Ovary (tissue), 10 donors: Measurements from ENCODE around the gene ADAM30. TPM values are rescaled to one million over a fixed set of nuclear protein-coding genes. Genes with fewer than 3 reads are reported as not detected.

Experiments
- DNase-seq, 5 donors: peaks; one replicate each; pipeline ENCODE4 v3.0.0-alpha.2; 2019 to 2020
- H3K27ac ChIP-seq, 2 donors: fragments of 200-600 bp; one replicate each; pipeline versions ENCODE4 v1.5.1 to v1.8.0; 2019 to 2022
- H3K27me3 ChIP-seq: fragments of 200-600 bp; one replicate; pipeline ENCODE4 v1.8.0; 2022
- H3K36me3 ChIP-seq: fragments of 200-600 bp; sonication (generic); one replicate; pipeline ENCODE4 v1.5.1; 2019
- H3K4me1 ChIP-seq: one replicate; pipeline ENCODE4 v1.8.1; 2013; ENCODE audit warnings: mild to moderate bottlenecking, moderate library complexity; ENCODE audit not compliant: insufficient read depth
- H3K4me3 ChIP-seq: fragments of 200-600 bp; sonication (generic); one replicate; pipeline ENCODE4 v1.5.1; 2017
- H3K9me3 ChIP-seq, 2 donors: fragments of 200-600 bp in 1 of 2; sonication (generic) in 1 of 2; one replicate each; pipeline versions ENCODE4 v1.5.1 to v1.8.1; 2013 to 2019; ENCODE audit warnings: mild to moderate bottlenecking in 1 of 2, moderate library complexity in 1 of 2
- CTCF ChIP-seq, 3 donors: fragments of 450-650 bp in 2 of 3; fragments of 200-600 bp in 1 of 3; IDR thresholded peaks; one replicate each; pipeline versions ENCODE4 v1.5.1 to v1.8.0; 2016 to 2022; ENCODE audit warnings: antibody characterized with exemption in 3 of 3, mild to moderate bottlenecking in 1 of 3
- EP300 ChIP-seq: sonication (generic); formaldehyde crosslinking; IDR thresholded peaks from one replicate; pipeline ENCODE4 v1.6.1; 2017; ENCODE audit warnings: antibody characterized with exemption
- POLR2A ChIP-seq: fragments of 450-650 bp; IDR thresholded peaks from one replicate; pipeline ENCODE4 v1.6.1; 2017; ENCODE audit warnings: antibody characterized with exemption, mild to moderate bottlenecking, moderate library complexity
- WGBS, 3 donors: extraction: QIAGEN DNeasy Blood & Tissue Kit in 1 of 3; methylation state at CpG; one replicate each; pipeline versions ENCODE4 v1.1.5 to v1.1.7; 2013 to 2017; 5-methylcytosine and 5-hydroxymethylcytosine counted together
- intact Hi-C, 4 donors: fragments of 100-400 bp; cut with DNase I; formaldehyde crosslinking; loops; one replicate each; pipeline versions ENCODE4 v1.11.0 to v1.15.1; 2022 to 2023
- long read RNA-seq, 3 donors: library from polyadenylated mRNA in 2 of 3; unstranded in 2 of 3; transcript quantifications; one replicate each; pipeline ENCODE4 v2.0.0 and lab custom pipeline, GENCODE V29; 2021 to 2026
- polyA plus RNA-seq, 2 donors: library from polyadenylated mRNA; stranded (reverse); fragments of 200-250 nt in 1 of 2; fragments of 350-450 nt in 1 of 2; fragmentation: Illumina TruSeq in 1 of 2; extraction: RNeasy Lipid Tissue Mini Kit (QIAGEN cat#74804) in 1 of 2; gene quantifications; one replicate each; pipeline ENCODE4 v1.2.3, GENCODE V29; 2013 to 2014
- total RNA-seq, 7 donors: library from RNA; depleted of rRNA in 2 of 7; stranded (reverse); fragments of >200 nt in 2 of 7; fragmentation: NEBNext Ultra II Directional in 3 of 7; extraction: Animal tissue kit (Norgen Biotek cat#: 25700) in 3 of 7; gene quantifications; one replicate each; pipeline versions ENCODE4 v1.1.0 to v1.2.4, GENCODE V29; 2016 to 2023
- donor health status: DM: no; HTN: no; CAD: no; lungs with moderate emphysema.
- donor health status: DM: no; HTN: no; CAD: no.
- donor health status: Bipolar disorder and iron deficiency.
- donor health status: DM: yes; HTN: yes; CAD: no.
- donor health status: DM: no; HTN: no; CAD: no.
- donor health status: DM: yes; HTN: yes; CAD: no.

ADAM30 gene
- total RNA-seq (not detected), polyA plus RNA-seq (not detected)
- long read RNA-seq, donor 1 = 0 reads
- long read RNA-seq, donor 2 = 0 reads
- long read RNA-seq, donor 3 = 0 reads

DNA sequence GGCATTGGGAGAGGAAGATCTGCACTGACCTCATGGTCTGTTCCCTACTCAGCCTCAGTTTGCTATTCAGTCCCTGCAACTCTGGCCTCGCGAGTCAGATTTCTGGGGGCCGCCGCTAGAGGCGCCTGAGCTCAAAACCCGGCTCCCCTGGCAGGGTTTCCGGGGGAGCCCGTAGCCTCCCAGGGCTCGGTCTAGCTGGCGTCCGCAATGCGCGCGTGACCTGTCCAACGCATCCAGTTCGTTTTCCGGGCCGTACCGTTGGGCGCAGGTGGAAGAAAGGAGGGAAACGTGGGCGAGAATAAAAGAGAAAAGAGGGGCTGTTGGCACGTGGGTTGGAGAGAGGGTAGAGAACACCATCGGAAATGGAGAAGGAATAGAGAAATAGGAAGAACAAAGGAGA is at the start of gene ADAM30:
TSS of gene ADAM30 (minus strand) at position 213 of the 400 bp plus-strand sequence. CDS start at position 34, 179 bp downstream.
- H3K4me3 ChIP-seq = no peak within 1 kb of the TSS
- H3K4me1 ChIP-seq = no peaks in the 10 kb centered on the region
- no peaks in the 10 kb centered on the region for H3K36me3 ChIP-seq
- intact Hi-C loops = no loop called here
- TF ChIP-seq CTCF (IDR thresholded peaks at IDR 0.05) (no peak), EP300 (no peak), POLR2A (no peak)
- no peaks in the 10 kb centered on the region for H3K9me3 ChIP-seq
- 47 to 52% (median 49%) methylated on average over 24 of the region's 24 CpGs for WGBS, 3 donors
- DNase-seq = no peak
- no peak within 1 kb of the TSS for H3K27ac ChIP-seq
- H3K27me3 ChIP-seq = no peaks in the 10 kb centered on the region

GRCh38 chr1:119943216-119943615 is 46.9 kb upstream of the ADAM30 start:
- no peak for DNase-seq
- H3K9me3 ChIP-seq = no peaks in the 10 kb centered on the region
- no peak overlapping the region for H3K27ac ChIP-seq
- TF ChIP-seq EP300 (no peak), POLR2A (no peak), CTCF (IDR thresholded peaks at IDR 0.05) (no peak)
- 54 to 63% (median 58%) methylated on average over 2 of the region's 2 CpGs for WGBS, 3 donors
- H3K4me3 ChIP-seq = no peak overlapping the region
- intact Hi-C loops = no loop called here
- H3K27me3 ChIP-seq = no peaks in the 10 kb centered on the region
- peaks cover 2% of the 10 kb centered on the region for H3K36me3 ChIP-seq
- H3K4me1 ChIP-seq = no peaks in the 10 kb centered on the region

- Histone ChIP-seq H3K4me3 (no peak overlapping the region), H3K36me3 (peaks cover 2% of the 10 kb centered on the region), H3K4me1 (no peaks in the 10 kb centered on the region), H3K27ac (no peak overlapping the region), H3K27me3 (no peaks in the 10 kb centered on the region), H3K9me3 (no peaks in the 10 kb centered on the region)
- 92 to 94% (median 93%) methylated on average over 4 of the region's 4 CpGs for WGBS, 3 donors
- intact Hi-C loops = no loop called here
- no peak for DNase-seq
- TF ChIP-seq CTCF (IDR thresholded peaks at IDR 0.05) (no peak), POLR2A (no peak), EP300 (no peak)
These were observed 45.1 kb upstream of the ADAM30 start for GRCh38 chr1:119941392-119941791.

DNA sequence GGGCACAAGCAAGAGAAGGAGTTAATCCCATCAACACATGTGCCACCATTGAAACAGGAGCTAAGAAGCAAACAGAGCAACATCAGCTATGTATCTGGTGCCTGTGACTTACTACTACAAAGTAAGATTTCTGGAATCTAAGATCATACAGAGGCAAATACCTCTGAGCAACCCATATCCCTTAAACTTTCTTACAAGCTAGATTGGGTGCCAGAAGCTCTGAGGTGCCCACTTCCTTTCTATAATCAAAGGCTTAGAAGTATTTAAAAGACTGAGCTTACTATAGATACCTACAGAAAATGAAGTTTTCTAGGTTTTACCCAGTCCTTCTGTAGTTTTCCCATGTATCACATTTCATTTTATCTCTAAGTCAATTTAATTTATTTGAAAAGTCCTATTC is 44.4 kb upstream of the ADAM30 start:
- Histone ChIP-seq H3K9me3 (no peaks in the 10 kb centered on the region), H3K36me3 (peaks cover 2% of the 10 kb centered on the region), H3K4me3 (no peak overlapping the region), H3K27me3 (no peaks in the 10 kb centered on the region), H3K27ac (no peak overlapping the region), H3K4me1 (no peaks in the 10 kb centered on the region)
- TF ChIP-seq POLR2A = no peak
- no peak for TF ChIP-seq CTCF (IDR thresholded peaks at IDR 0.05)
- TF ChIP-seq EP300 = no peak
- intact Hi-C loops = no loop called here
- no peak for DNase-seq
